ENCODE measurements around the gene VPS18.

DNA sequence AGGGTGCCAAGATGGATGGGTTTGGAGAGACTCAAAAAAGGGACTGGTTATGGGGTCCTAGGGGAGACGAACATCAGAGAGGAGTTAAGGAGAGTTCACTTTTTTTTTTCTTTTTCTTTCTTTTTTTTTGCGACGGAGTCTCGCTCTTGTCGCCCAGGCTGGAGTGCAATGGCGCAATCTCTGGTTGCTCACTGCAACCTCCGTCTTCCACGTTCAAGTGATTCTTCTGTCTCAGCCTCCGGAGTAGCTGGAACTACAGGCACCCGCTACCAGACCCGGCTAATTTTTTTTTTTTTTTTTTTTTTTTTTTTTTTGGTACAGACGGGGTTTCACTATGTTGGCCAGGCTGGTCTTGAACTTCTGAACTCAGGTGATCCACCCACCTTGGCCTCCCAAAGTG, 49.2 kb upstream of the VPS18 start:
- TF ChIP-seq POLR2A (IDR thresholded peaks at IDR 0.05; ENCODE audit: low read length): no peak
- no peak for TF ChIP-seq GATA1 (IDR thresholded peaks at IDR 0.05; ENCODE audit: low read depth, low read length)
